ENCODE measurements around the gene PRKAR1B.

Gene PRKAR1B

GRCh38 chr7:691361-692045 is 35.6 kb downstream of the PRKAR1B start:
- DNase-seq (ENCODE audit: low read depth in 2 of 2): no peak

GRCh38 chr7:690478-691360 is 36.4 kb downstream of the PRKAR1B start:
- DNase-seq (ENCODE audit: low read depth in 2 of 2): no peak

- DNase-seq (ENCODE audit: low read depth in 2 of 2): no peak
Observed at GRCh38 chr7:685540-685939, 41.5 kb downstream of the PRKAR1B start.

- no peak for DNase-seq (ENCODE audit: low read depth in 2 of 2)
Observed at GRCh38 chr7:684416-684815, 42.7 kb downstream of the PRKAR1B start.

- DNase-seq (ENCODE audit: low read depth in 2 of 2): no peak
Observed at GRCh38 chr7:683526-684205, 43.4 kb downstream of the PRKAR1B start.

- no peak for DNase-seq (ENCODE audit: low read depth in 2 of 2)
Observed at GRCh38 chr7:682810-683209, 44.3 kb downstream of the PRKAR1B start.

- no peak for DNase-seq (ENCODE audit: low read depth in 2 of 2)
Observed at GRCh38 chr7:681551-682307, 45.4 kb downstream of the PRKAR1B start.

GRCh38 chr7:680411-681127 is 46.5 kb downstream of the PRKAR1B start:
- no peak for DNase-seq (ENCODE audit: low read depth in 2 of 2)

GRCh38 chr7:676972-677385 is 50.1 kb downstream of the PRKAR1B start:
- no peak for DNase-seq (ENCODE audit: low read depth in 2 of 2)

GRCh38 chr7:676246-676971 is 50.7 kb downstream of the PRKAR1B start:
- no peak for DNase-seq (ENCODE audit: low read depth in 2 of 2)

GRCh38 chr7:674454-675410 is 52.3 kb downstream of the PRKAR1B start:
- DNase-seq (ENCODE audit: low read depth in 2 of 2): no peak

- no peak for DNase-seq (ENCODE audit: low read depth in 2 of 2)
Observed at GRCh38 chr7:673681-674453, 53.2 kb downstream of the PRKAR1B start.

GRCh38 chr7:672891-673290 is 54.2 kb downstream of the PRKAR1B start:
- DNase-seq (ENCODE audit: low read depth in 2 of 2): no peak

GRCh38 chr7:671415-672042 is 55.6 kb downstream of the PRKAR1B start:
- DNase-seq (ENCODE audit: low read depth in 2 of 2): no peak

GRCh38 chr7:670501-671390 is 56.3 kb downstream of the PRKAR1B start:
- DNase-seq (ENCODE audit: low read depth in 2 of 2): no peak

GRCh38 chr7:668958-669357 is 58.1 kb downstream of the PRKAR1B start:
- DNase-seq (ENCODE audit: low read depth in 2 of 2): no peak

Measured in stimulated activated CD8-positive, alpha-beta memory T cell treated with anti-CD3 and anti-CD28 coated beads, Interleukin-7, amount 100 ng/mL, for 4 hours (primary cell).